COR-L47 (cell line): ENCODE data around the gene HEG1.

ENCODE experiments used
- DNase-seq: peaks from one replicate; lab custom pipeline; 2025; lab: John Stamatoyannopoulos, UW

The HEG1 gene

GRCh38 chr3:125069452-125069851 lies 13.7 kb upstream of the HEG1 start:
- no peak for DNase-seq

GRCh38 chr3:125068265-125068664 lies 12.5 kb upstream of the HEG1 start:
- no peak for DNase-seq

GRCh38 chr3:125067225-125067624 lies 11.4 kb upstream of the HEG1 start:
- DNase-seq, result no peak

GRCh38 chr3:125062904-125063618 lies 7.3 kb upstream of the HEG1 start:
- DNase-seq, result no peak

- DNase-seq, result no peak
Measured at GRCh38 chr3:125061646-125062045, 5.8 kb upstream of the HEG1 start.

- no peak for DNase-seq
Measured at GRCh38 chr3:125061170-125061569, 5.4 kb upstream of the HEG1 start.

- no peak for DNase-seq
Measured at GRCh38 chr3:125059488-125060245, 3.9 kb upstream of the HEG1 start.

- DNase-seq, result no peak
Measured at GRCh38 chr3:125058959-125059358, 3.2 kb upstream of the HEG1 start.

- no peak for DNase-seq
Measured at GRCh38 chr3:125058529-125058928, 2.7 kb upstream of the HEG1 start.

GRCh38 chr3:125057186-125057850 lies 1.5 kb upstream of the HEG1 start:
- no peak for DNase-seq

GRCh38 chr3:125055331-125055912 lies 375 bp downstream of the HEG1 start:
- DNase-seq, result peak; percentile 50

GRCh38 chr3:125054449-125055329 lies 1.1 kb downstream of the HEG1 start:
- no peak for DNase-seq

- DNase-seq, result no peak
Measured at GRCh38 chr3:125054062-125054448, 1.7 kb downstream of the HEG1 start.

GRCh38 chr3:125053304-125053699 lies 2.5 kb downstream of the HEG1 start:
- DNase-seq, result no peak

GRCh38 chr3:125052624-125053303 lies 3.0 kb downstream of the HEG1 start:
- no peak for DNase-seq

- no peak for DNase-seq
Measured at GRCh38 chr3:125051715-125052581, 3.8 kb downstream of the HEG1 start.

GRCh38 chr3:125051205-125051604 lies 4.6 kb downstream of the HEG1 start:
- DNase-seq, result no peak

- DNase-seq, result no peak
Measured at GRCh38 chr3:125050488-125051090, 5.2 kb downstream of the HEG1 start.

GRCh38 chr3:125048282-125048681 lies 7.5 kb downstream of the HEG1 start:
- DNase-seq, result no peak

GRCh38 chr3:125045965-125046364 lies 9.8 kb downstream of the HEG1 start:
- DNase-seq, result no peak
